DND-41 (cell line): ENCODE measurements around the gene TRIM68.

ENCODE experiments used
- ATAC-seq: fragments of 200-7000 bp; cut with Tn5 transposase; 3 replicates; pipeline ENCODE4 v1.9.1; 2021; ENCODE audit warnings: low read depth; ENCODE audit not compliant: insufficient read depth
- DNase-seq: peaks from one replicate; pipeline ENCODE4 v3.0.0-alpha.2; 2020
- H2AFZ ChIP-seq: 2 replicates; pipeline ENCODE4 v1.6.0; 2012; ENCODE audit warnings: low read depth, low read length
- H3K27ac ChIP-seq: 2 replicates; pipeline ENCODE4 v1.5.1; 2012; ENCODE audit warnings: low read length, inconsistent platforms
- H3K27me3 ChIP-seq: fragments of 200-600 bp; sonication (generic); 2 replicates; pipeline ENCODE4 v1.6.0; 2012; ENCODE audit warnings: low read length, mild to moderate bottlenecking, inconsistent platforms; ENCODE audit not compliant: insufficient read depth, poor library complexity
- H3K36me3 ChIP-seq: 2 replicates; pipeline ENCODE4 v1.5.1; 2012; ENCODE audit warnings: low read length, inconsistent platforms; ENCODE audit not compliant: insufficient read depth
- H3K4me1 ChIP-seq: 2 replicates; pipeline ENCODE4 v1.5.1; 2012; ENCODE audit warnings: mild to moderate bottlenecking, low read length; ENCODE audit not compliant: insufficient read depth
- H3K4me2 ChIP-seq: 2 replicates; pipeline ENCODE4 v1.6.0; 2012; ENCODE audit warnings: mild to moderate bottlenecking, moderate library complexity, low read length, inconsistent platforms; ENCODE audit not compliant: insufficient read depth
- H3K4me3 ChIP-seq, 2 experiments: fragments of 200-600 bp in 1 of 2; shearing (Covaris generic) in 1 of 2; 2 replicates each; pipeline ENCODE4 v1.5.1; 2012 to 2016; ENCODE audit warnings: inconsistent platforms in 2 of 2, low read length in 2 of 2, mild to moderate bottlenecking in 2 of 2, low read depth in 1 of 2, moderate library complexity in 1 of 2
- H3K79me2 ChIP-seq: 2 replicates; pipeline ENCODE4 v1.6.0; 2012; ENCODE audit warnings: low read length, inconsistent platforms; ENCODE audit not compliant: insufficient read depth
- H3K9ac ChIP-seq: 2 replicates; pipeline ENCODE4 v1.6.0; 2012; ENCODE audit warnings: low read depth, mild to moderate bottlenecking, inconsistent platforms, low read length, moderate library complexity
- H3K9me3 ChIP-seq: 2 replicates; pipeline ENCODE4 v1.5.1; 2012; ENCODE audit warnings: low read length, moderate library complexity, mild to moderate bottlenecking, inconsistent platforms; ENCODE audit not compliant: insufficient read depth, severe bottlenecking
- H4K20me1 ChIP-seq: 2 replicates; pipeline ENCODE4 v1.6.0; 2012; ENCODE audit warnings: low read length; ENCODE audit not compliant: insufficient read depth
- EZH2 ChIP-seq: IDR thresholded peaks from 3 replicates; pipeline ENCODE4 v1.6.1; 2012; ENCODE audit warnings: borderline replicate concordance, low read depth, mild to moderate bottlenecking, moderate library complexity, low read length, inconsistent platforms; ENCODE audit not compliant: severe bottlenecking
- TF ChIP-seq, protein P1 (sequence below): IDR thresholded peaks from 2 replicates; pipeline ENCODE4 v1.5.1; 2012; ENCODE audit warnings: borderline replicate concordance, low read length, moderate library complexity, mild to moderate bottlenecking; ENCODE audit not compliant: poor library complexity, severe bottlenecking; ENCODE audit errors: extremely low read depth

Gene TRIM68

DNA sequence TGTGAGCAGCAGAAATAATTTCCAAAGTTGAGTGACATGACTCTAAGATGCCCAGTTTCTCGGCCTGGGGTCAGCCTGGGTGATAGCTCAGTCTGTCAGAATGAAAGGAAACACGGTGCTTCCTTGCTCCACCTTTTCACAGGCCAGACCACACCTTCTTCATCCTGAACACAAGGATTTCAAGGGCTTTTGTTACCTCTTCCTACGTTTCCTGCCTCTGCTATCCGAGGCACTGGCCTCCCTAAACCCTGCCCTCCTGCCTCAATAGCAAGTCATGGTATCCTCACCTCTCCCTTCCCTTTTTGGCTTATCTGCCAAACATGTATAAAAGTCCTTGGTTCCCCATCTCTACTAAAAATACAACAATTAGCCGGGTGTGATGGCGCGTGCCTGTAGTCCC is 34.0 kb upstream of the TRIM68 start:
- Histone ChIP-seq H3K27ac (no peak overlapping the region), H3K4me2 (no peak overlapping the region), H3K9ac (no peak overlapping the region), H3K36me3 (no peaks in the 10 kb centered on the region), H3K4me3 (no peak overlapping the region), H3K4me1 (no peaks in the 10 kb centered on the region), H4K20me1 (no peaks in the 10 kb centered on the region), H3K79me2 (no peaks in the 10 kb centered on the region), H2AFZ (no peak overlapping the region), H3K9me3 (no peaks in the 10 kb centered on the region), H3K27me3 (peaks cover 15% of the 10 kb centered on the region)
- ATAC-seq (no peak), DNase-seq (no peak)
- no peak for TF ChIP-seq EZH2
- TF ChIP-seq, protein P1, sequence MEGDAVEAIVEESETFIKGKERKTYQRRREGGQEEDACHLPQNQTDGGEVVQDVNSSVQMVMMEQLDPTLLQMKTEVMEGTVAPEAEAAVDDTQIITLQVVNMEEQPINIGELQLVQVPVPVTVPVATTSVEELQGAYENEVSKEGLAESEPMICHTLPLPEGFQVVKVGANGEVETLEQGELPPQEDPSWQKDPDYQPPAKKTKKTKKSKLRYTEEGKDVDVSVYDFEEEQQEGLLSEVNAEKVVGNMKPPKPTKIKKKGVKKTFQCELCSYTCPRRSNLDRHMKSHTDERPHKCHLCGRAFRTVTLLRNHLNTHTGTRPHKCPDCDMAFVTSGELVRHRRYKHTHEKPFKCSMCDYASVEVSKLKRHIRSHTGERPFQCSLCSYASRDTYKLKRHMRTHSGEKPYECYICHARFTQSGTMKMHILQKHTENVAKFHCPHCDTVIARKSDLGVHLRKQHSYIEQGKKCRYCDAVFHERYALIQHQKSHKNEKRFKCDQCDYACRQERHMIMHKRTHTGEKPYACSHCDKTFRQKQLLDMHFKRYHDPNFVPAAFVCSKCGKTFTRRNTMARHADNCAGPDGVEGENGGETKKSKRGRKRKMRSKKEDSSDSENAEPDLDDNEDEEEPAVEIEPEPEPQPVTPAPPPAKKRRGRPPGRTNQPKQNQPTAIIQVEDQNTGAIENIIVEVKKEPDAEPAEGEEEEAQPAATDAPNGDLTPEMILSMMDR = no peak

DNA sequence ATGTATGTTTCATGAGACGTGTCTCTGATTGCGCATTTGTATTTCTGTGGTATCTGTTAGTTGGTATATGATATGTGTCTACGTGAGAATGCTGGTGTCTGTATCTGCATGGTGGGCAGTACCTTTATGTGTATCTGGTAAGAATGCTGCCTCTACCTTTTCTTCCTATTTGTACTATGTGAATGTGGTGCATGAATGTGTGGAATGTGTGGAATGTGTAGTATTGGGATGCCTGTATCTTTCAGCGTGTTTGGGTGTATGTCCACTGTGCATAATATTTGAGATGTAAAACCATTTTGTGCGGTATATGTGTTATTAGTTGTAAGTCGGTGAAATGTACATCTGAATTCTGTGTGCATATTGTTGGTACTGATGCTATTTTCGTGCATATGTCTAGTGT is 33.5 kb upstream of the TRIM68 start:
- no peak overlapping the region for H2AFZ ChIP-seq
- TF ChIP-seq, protein P1 = no peak
- TF ChIP-seq EZH2 = no peak
- H3K4me3 ChIP-seq = no peak overlapping the region
- H3K27me3 ChIP-seq = peaks cover 13% of the 10 kb centered on the region
- H3K27ac ChIP-seq = no peak overlapping the region
- no peaks in the 10 kb centered on the region for H3K79me2 ChIP-seq
- H3K9ac ChIP-seq = no peak overlapping the region
- no peak overlapping the region for H3K4me2 ChIP-seq
- no peaks in the 10 kb centered on the region for H3K9me3 ChIP-seq
- H3K36me3 ChIP-seq = no peaks in the 10 kb centered on the region
- H3K4me1 ChIP-seq = no peaks in the 10 kb centered on the region
- DNase-seq (no peak), ATAC-seq (no peak)
- no peaks in the 10 kb centered on the region for H4K20me1 ChIP-seq

DNA sequence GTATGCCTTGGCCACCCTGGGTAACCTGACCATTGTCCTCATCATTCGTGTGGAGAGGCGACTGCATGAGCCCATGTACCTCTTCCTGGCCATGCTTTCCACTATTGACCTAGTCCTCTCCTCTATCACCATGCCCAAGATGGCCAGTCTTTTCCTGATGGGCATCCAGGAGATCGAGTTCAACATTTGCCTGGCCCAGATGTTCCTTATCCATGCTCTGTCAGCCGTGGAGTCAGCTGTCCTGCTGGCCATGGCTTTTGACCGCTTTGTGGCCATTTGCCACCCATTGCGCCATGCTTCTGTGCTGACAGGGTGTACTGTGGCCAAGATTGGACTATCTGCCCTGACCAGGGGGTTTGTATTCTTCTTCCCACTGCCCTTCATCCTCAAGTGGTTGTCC is 31.9 kb upstream of the TRIM68 start:
- ATAC-seq = no peak
- no peak overlapping the region for H3K4me3 ChIP-seq

More for the DNA sequence above, 31.9 kb upstream of the TRIM68 start:
- Histone ChIP-seq H3K9ac (no peak overlapping the region), H3K27me3 (peaks cover 12% of the 10 kb centered on the region), H3K4me1 (no peaks in the 10 kb centered on the region), H3K4me2 (no peak overlapping the region), H3K36me3 (no peaks in the 10 kb centered on the region), H3K27ac (no peak overlapping the region), H2AFZ (no peak overlapping the region), H3K79me2 (no peaks in the 10 kb centered on the region), H4K20me1 (no peaks in the 10 kb centered on the region), H3K9me3 (no peaks in the 10 kb centered on the region)
- DNase-seq = no peak
- TF ChIP-seq, protein P1 = no peak
